HG03354 (cell line): ENCODE measurements around the gene COMP.

Experiments used
- ATAC-seq: cut with Tn5 transposase; IDR thresholded peaks from one replicate; pipeline ENCODE4 v1.9.1; 2021; ENCODE audit warnings: mild to moderate bottlenecking; ENCODE audit not compliant: unreplicated experiment, poor library complexity, severe bottlenecking

The COMP gene

GRCh38 chr19:18756896-18757295 is 34.2 kb downstream of the COMP start:
- ATAC-seq, result no peak

GRCh38 chr19:18754501-18754900 is 36.6 kb downstream of the COMP start:
- no peak for ATAC-seq

GRCh38 chr19:18751571-18751970 is 39.5 kb downstream of the COMP start:
- ATAC-seq, result no peak

- ATAC-seq, result no peak
Measured at GRCh38 chr19:18750295-18750970, 40.7 kb downstream of the COMP start.

GRCh38 chr19:18749362-18750231 is 41.5 kb downstream of the COMP start:
- ATAC-seq, result no peak

- ATAC-seq, result no peak
Measured at GRCh38 chr19:18746401-18747325, 44.4 kb downstream of the COMP start.

- no peak for ATAC-seq
Measured at GRCh38 chr19:18745931-18746330, 45.2 kb downstream of the COMP start.

GRCh38 chr19:18745012-18745735 is 45.9 kb downstream of the COMP start:
- ATAC-seq, result no peak

- no peak for ATAC-seq
Measured at GRCh38 chr19:18743784-18744418, 47.2 kb downstream of the COMP start.

- no peak for ATAC-seq
Measured at GRCh38 chr19:18742838-18743783, 48.0 kb downstream of the COMP start.

GRCh38 chr19:18742324-18742723 is 48.8 kb downstream of the COMP start:
- no peak for ATAC-seq

- ATAC-seq, result no peak
Measured at GRCh38 chr19:18741124-18742121, 49.7 kb downstream of the COMP start.

GRCh38 chr19:18738961-18739690 is 52.0 kb downstream of the COMP start:
- no peak for ATAC-seq

GRCh38 chr19:18737954-18738351 is 53.2 kb downstream of the COMP start:
- no peak for ATAC-seq

- no peak for ATAC-seq
Measured at GRCh38 chr19:18737337-18737953, 53.7 kb downstream of the COMP start.
